Measurements from ENCODE around the gene SDE2.
"Not testable (repeated sequence)": the region's sequence is repeated elsewhere in the genome, so short reads cannot be mapped to it uniquely, and the experiment has no call there.

Gene SDE2

GRCh38 chr1:226021801-226022200 lies 22.7 kb upstream of the SDE2 start:
- H3K9me3 ChIP-seq: no peaks in the 10 kb centered on the region
- H3K4me1 ChIP-seq: no peaks in the 10 kb centered on the region
- intact Hi-C loops (cut with DNase I; ENCODE audit: low total_unique reads): no loop called here
- H3K27ac ChIP-seq: no peak overlapping the region
- H3K27me3 ChIP-seq: peaks cover 0 to 3% of the 10 kb centered on the region in 2 donors
- DNase-seq: no peak
- H3K36me3 ChIP-seq: no peaks in the 10 kb centered on the region
- TF ChIP-seq CTCF (IDR thresholded peaks at IDR 0.05): no peak
- no peak overlapping the region for H3K4me3 ChIP-seq

GRCh38 chr1:226021401-226021800 lies 22.3 kb upstream of the SDE2 start:
- no peak for DNase-seq
- H3K4me1 ChIP-seq: no peaks in the 10 kb centered on the region
- no peak overlapping the region for H3K4me3 ChIP-seq
- no peak for TF ChIP-seq CTCF (IDR thresholded peaks at IDR 0.05)
- H3K27me3 ChIP-seq: peaks cover 0 to 3% of the 10 kb centered on the region in 2 donors
- H3K27ac ChIP-seq: no peak overlapping the region
- H3K36me3 ChIP-seq: no peaks in the 10 kb centered on the region
- H3K9me3 ChIP-seq: no peaks in the 10 kb centered on the region
- intact Hi-C loops (cut with DNase I; ENCODE audit: low total_unique reads): no loop called here

- Histone ChIP-seq H3K4me1 (no peaks in the 10 kb centered on the region), H3K27me3 (peaks cover 0 to 3% of the 10 kb centered on the region in 2 donors), H3K9me3 (no peaks in the 10 kb centered on the region), H3K27ac (no peak overlapping the region), H3K36me3 (no peaks in the 10 kb centered on the region), H3K4me3 (no peak overlapping the region)
- DNase-seq: no peak
- no peak for TF ChIP-seq CTCF (IDR thresholded peaks at IDR 0.05)
- intact Hi-C loops (cut with DNase I; ENCODE audit: low total_unique reads): no loop called here
Observed at GRCh38 chr1:226019572-226019971, 20.4 kb upstream of the SDE2 start.

- no peak overlapping the region for H3K27ac ChIP-seq
- no peaks in the 10 kb centered on the region for H3K36me3 ChIP-seq
- intact Hi-C loops (cut with DNase I; ENCODE audit: low total_unique reads): no loop called here
- DNase-seq: no peak
- H3K4me3 ChIP-seq: no peak overlapping the region
- TF ChIP-seq CTCF (IDR thresholded peaks at IDR 0.05): no peak
- no peaks in the 10 kb centered on the region for H3K4me1 ChIP-seq
- H3K27me3 ChIP-seq: peaks cover 0 to 3% of the 10 kb centered on the region in 2 donors
- H3K9me3 ChIP-seq: no peaks in the 10 kb centered on the region
Observed at GRCh38 chr1:226017070-226017469, 17.9 kb upstream of the SDE2 start.

- Histone ChIP-seq H3K27me3 (peaks cover 0 to 2% of the 10 kb centered on the region in 2 donors), H3K36me3 (no peaks in the 10 kb centered on the region), H3K4me1 (no peaks in the 10 kb centered on the region), H3K4me3 (no peak overlapping the region), H3K9me3 (no peaks in the 10 kb centered on the region), H3K27ac (no peak overlapping the region)
- TF ChIP-seq CTCF (IDR thresholded peaks at IDR 0.05): no peak
- intact Hi-C loops (cut with DNase I; ENCODE audit: low total_unique reads): no loop called here
- DNase-seq: no peak
Observed at GRCh38 chr1:226009650-226010044, 10.5 kb upstream of the SDE2 start.

GRCh38 chr1:226007126-226007892 lies 8.2 kb upstream of the SDE2 start:
- intact Hi-C loops (cut with DNase I; ENCODE audit: low total_unique reads); H3K4me1 ChIP-seq; H3K36me3 ChIP-seq; H3K4me3 ChIP-seq; H3K9me3 ChIP-seq; H3K27me3 ChIP-seq; DNase-seq; H3K27ac ChIP-seq: not testable (repeated sequence)

All from tibial artery (tissue), 4 donors.